Neural cell (in vitro differentiated cells): ENCODE measurements around the gene HDGFL3. TPM values are rescaled to one million over a fixed set of nuclear protein-coding genes. Genes with fewer than 3 reads are reported as not detected.
"Not testable (repeated sequence)": the region's sequence is repeated elsewhere in the genome, so short reads cannot be mapped to it uniquely, and the experiment has no call there.

Experiments
- H2AFZ ChIP-seq: fragments of 200-600, 300-800 bp; sonication (generic), shearing (Covaris generic); 2 replicates; pipeline ENCODE4 v1.6.0; 2014; ENCODE audit warnings: low read depth, mild to moderate bottlenecking, antibody characterized with exemption, low read length, moderate library complexity
- H3F3A ChIP-seq: fragments of 200-600 bp; shearing (Covaris generic); 2 replicates; pipeline ENCODE4 v1.6.1; 2016; ENCODE audit warnings: mild to moderate bottlenecking, moderate library complexity, mixed read lengths, antibody characterized with exemption, low read length; ENCODE audit not compliant: insufficient read depth, poor library complexity, severe bottlenecking
- H3K27ac ChIP-seq: fragments of 200-600, 300-800 bp; sonication (generic), shearing (Covaris generic); 2 replicates; pipeline ENCODE4 v1.5.1; 2014; ENCODE audit warnings: mild to moderate bottlenecking, low read length, moderate library complexity
- H3K27me3 ChIP-seq: fragments of 300-800, 200-600 bp; sonication (generic), shearing (Covaris generic); 2 replicates; pipeline ENCODE4 v1.6.0; 2014; ENCODE audit warnings: mild to moderate bottlenecking, low read depth, low read length, moderate library complexity; ENCODE audit not compliant: insufficient read depth
- H3K36me3 ChIP-seq: fragments of 300-800, 200-600 bp; sonication (generic), shearing (Covaris generic); 2 replicates; pipeline ENCODE4 v1.5.1; 2014; ENCODE audit warnings: mild to moderate bottlenecking, antibody characterized with exemption, low read length, moderate library complexity; ENCODE audit not compliant: insufficient read depth
- H3K4me2 ChIP-seq: fragments of 300-800, 200-600 bp; sonication (generic), shearing (Covaris generic); 2 replicates; pipeline ENCODE4 v1.6.0; 2014; ENCODE audit warnings: mild to moderate bottlenecking, low read length
- H3K4me3 ChIP-seq: fragments of 300-800, 200-600 bp; sonication (generic), shearing (Covaris generic); 2 replicates; pipeline ENCODE4 v1.5.1; 2014; ENCODE audit warnings: mild to moderate bottlenecking, low read length, moderate library complexity
- H3K79me2 ChIP-seq: fragments of 200-600 bp; shearing (Covaris generic); replicated peaks from 2 replicates; pipeline ENCODE4 v1.6.0; 2014; ENCODE audit warnings: mild to moderate bottlenecking, low read length, moderate library complexity; ENCODE audit not compliant: insufficient read depth
- H3K9ac ChIP-seq: fragments of 300-800, 200-600 bp; sonication (generic), shearing (Covaris generic); 2 replicates; pipeline ENCODE4 v1.6.1; 2016; ENCODE audit warnings: mild to moderate bottlenecking, low read length, mixed read lengths
- H3K9me2 ChIP-seq: fragments of 200-600 bp; shearing (Covaris generic); 2 replicates; pipeline ENCODE4 v1.6.1; 2016; ENCODE audit warnings: mild to moderate bottlenecking, low read length, mixed read lengths; ENCODE audit not compliant: insufficient read depth
- H3K9me3 ChIP-seq: fragments of 200-600, 300-800 bp; sonication (generic), shearing (Covaris generic); 2 replicates; pipeline ENCODE4 v1.6.1; 2016; ENCODE audit warnings: mild to moderate bottlenecking, mixed run types, low read length, moderate library complexity, mixed read lengths
- H4K20me1 ChIP-seq: fragments of 200-600 bp; shearing (Covaris generic); 2 replicates; pipeline ENCODE4 v1.6.1; 2016; ENCODE audit warnings: mild to moderate bottlenecking, mixed run types; ENCODE audit not compliant: insufficient read depth
- CTCF ChIP-seq: fragments of 450-650 bp; IDR thresholded peaks from 2 replicates; pipeline ENCODE4 v1.5.1; 2014; ENCODE audit warnings: antibody characterized with exemption, mild to moderate bottlenecking, moderate library complexity; ENCODE audit not compliant: poor library complexity, severe bottlenecking
- EP300 ChIP-seq: fragments of 450-650 bp; conservative IDR thresholded peaks from 2 replicates; pipeline ENCODE4 v1.6.1; 2014; ENCODE audit warnings: antibody characterized with exemption, mild to moderate bottlenecking, moderate library complexity; ENCODE audit not compliant: poor library complexity, severe bottlenecking
- EZH2 ChIP-seq: fragments of 200-600, 300-800 bp; shearing (Covaris generic), sonication (generic); IDR thresholded peaks from 2 replicates; pipeline ENCODE4 v1.6.1; 2014; ENCODE audit warnings: antibody characterized with exemption, low read length, borderline replicate concordance, mild to moderate bottlenecking; ENCODE audit not compliant: insufficient read depth, poor library complexity, severe bottlenecking
- MXI1 ChIP-seq: fragments of 450-650 bp; conservative IDR thresholded peaks from 2 replicates; pipeline ENCODE4 v1.6.1; 2014; ENCODE audit warnings: antibody characterized with exemption, mild to moderate bottlenecking; ENCODE audit not compliant: poor library complexity, severe bottlenecking
- POLR2AphosphoS5 ChIP-seq: IDR thresholded peaks from 2 replicates; pipeline ENCODE4 v1.6.1; 2012
- RAD21 ChIP-seq: fragments of 450-650 bp; conservative IDR thresholded peaks from 2 replicates; pipeline ENCODE4 v1.6.1; 2014; ENCODE audit warnings: antibody characterized with exemption, mild to moderate bottlenecking, moderate library complexity
- SMC3 ChIP-seq: fragments of 450-650 bp; conservative IDR thresholded peaks from 2 replicates; pipeline ENCODE4 v1.6.1; 2014; ENCODE audit warnings: antibody characterized with exemption, mild to moderate bottlenecking, moderate library complexity; ENCODE audit not compliant: poor library complexity
- TAF1 ChIP-seq: IDR thresholded peaks from 2 replicates; pipeline ENCODE4 v1.6.1; 2012; ENCODE audit warnings: low read depth
- polyA plus RNA-seq: library from polyadenylated mRNA; depleted of rRNA; stranded (reverse); fragments of >200 nt; gene quantifications from 2 replicates; pipeline ENCODE4 v1.2.3, GENCODE V29; 2014
- TF ChIP-seq, protein P1 (sequence below): IDR thresholded peaks from 2 replicates; pipeline ENCODE4 v1.6.1; 2012; ENCODE audit warnings: borderline replicate concordance

Gene HDGFL3
- polyA plus RNA-seq, 1 donor from 2014 or later: 339 TPM

DNA sequence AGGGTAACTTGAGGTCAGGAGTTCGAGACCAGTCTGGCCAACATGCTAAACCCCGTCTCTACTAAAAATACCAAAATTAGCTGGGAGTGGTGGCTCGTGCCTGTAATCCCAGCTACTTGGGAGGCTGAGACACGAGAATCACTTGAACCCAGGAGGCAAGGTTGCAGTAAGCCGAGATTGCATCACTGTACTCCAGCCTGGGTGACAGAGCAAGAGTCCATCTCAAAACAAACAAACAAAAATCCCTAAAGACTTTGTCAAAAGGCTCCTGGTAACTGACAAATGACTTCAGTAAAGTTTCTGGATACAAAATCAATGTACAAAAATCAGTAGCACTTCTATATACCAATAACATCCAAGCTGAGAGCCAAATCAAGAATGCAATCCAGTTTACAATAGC, 38.0 kb downstream of the HDGFL3 start:
- H3K27me3 ChIP-seq, H3K9ac ChIP-seq, H4K20me1 ChIP-seq, H2AFZ ChIP-seq, H3K9me3 ChIP-seq, H3K9me2 ChIP-seq, H3K27ac ChIP-seq, H3K36me3 ChIP-seq, H3K4me3 ChIP-seq, H3F3A ChIP-seq, H3K4me2 ChIP-seq: not testable (repeated sequence)
- peaks cover 93% of the 10 kb centered on the region for H3K79me2 ChIP-seq

DNA sequence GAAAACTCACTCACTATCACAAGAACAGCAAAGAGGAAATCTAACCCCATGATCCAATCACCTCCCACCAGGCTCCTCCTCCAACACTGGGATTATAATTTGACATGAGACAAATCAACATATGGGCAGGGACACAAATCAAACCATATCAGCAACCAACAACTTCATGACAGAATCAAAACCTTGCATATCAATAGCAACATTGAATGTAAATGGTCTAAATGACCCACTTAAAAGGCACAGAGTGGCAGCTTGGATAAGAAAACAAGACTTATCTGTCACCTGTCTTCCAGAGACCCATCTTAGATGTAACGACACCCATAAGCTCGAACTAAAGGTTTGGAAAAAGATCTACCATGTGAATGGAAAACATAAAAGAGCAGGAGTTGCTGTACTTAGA, 40.8 kb downstream of the HDGFL3 start:
- Histone ChIP-seq H3K4me2 (no peak overlapping the region), H3K27ac (no peak overlapping the region), H3K27me3 (no peaks in the 10 kb centered on the region), H3F3A (peaks cover 3% of the 10 kb centered on the region), H3K79me2 (peaks cover 87% of the 10 kb centered on the region), H3K4me3 (no peak overlapping the region), H3K9me3 (no peaks in the 10 kb centered on the region), H3K36me3 (peaks cover 17% of the 10 kb centered on the region), H2AFZ (no peak overlapping the region), H3K9ac (no peak overlapping the region), H3K9me2 (no peaks in the 10 kb centered on the region), H4K20me1 (no peaks in the 10 kb centered on the region)
- no peak for TF ChIP-seq SMC3
- no peak for TF ChIP-seq EP300
- TF ChIP-seq POLR2AphosphoS5: no peak
- no peak for TF ChIP-seq CTCF
- TF ChIP-seq RAD21: no peak

- H3K27me3 ChIP-seq: no peaks in the 10 kb centered on the region
- no peaks in the 10 kb centered on the region for H3K9me3 ChIP-seq
- H4K20me1 ChIP-seq: no peaks in the 10 kb centered on the region
- peaks cover 3% of the 10 kb centered on the region for H3F3A ChIP-seq
- no peak overlapping the region for H3K4me2 ChIP-seq
- H2AFZ ChIP-seq: no peak overlapping the region
- no peak overlapping the region for H3K9ac ChIP-seq
- no peak for TF ChIP-seq EZH2
- TF ChIP-seq TAF1: no peak
- TF ChIP-seq POLR2AphosphoS5: no peak
- TF ChIP-seq EP300: no peak
- TF ChIP-seq MXI1: no peak
- no peak for TF ChIP-seq CTCF
- TF ChIP-seq SMC3: no peak
- TF ChIP-seq, protein P1, sequence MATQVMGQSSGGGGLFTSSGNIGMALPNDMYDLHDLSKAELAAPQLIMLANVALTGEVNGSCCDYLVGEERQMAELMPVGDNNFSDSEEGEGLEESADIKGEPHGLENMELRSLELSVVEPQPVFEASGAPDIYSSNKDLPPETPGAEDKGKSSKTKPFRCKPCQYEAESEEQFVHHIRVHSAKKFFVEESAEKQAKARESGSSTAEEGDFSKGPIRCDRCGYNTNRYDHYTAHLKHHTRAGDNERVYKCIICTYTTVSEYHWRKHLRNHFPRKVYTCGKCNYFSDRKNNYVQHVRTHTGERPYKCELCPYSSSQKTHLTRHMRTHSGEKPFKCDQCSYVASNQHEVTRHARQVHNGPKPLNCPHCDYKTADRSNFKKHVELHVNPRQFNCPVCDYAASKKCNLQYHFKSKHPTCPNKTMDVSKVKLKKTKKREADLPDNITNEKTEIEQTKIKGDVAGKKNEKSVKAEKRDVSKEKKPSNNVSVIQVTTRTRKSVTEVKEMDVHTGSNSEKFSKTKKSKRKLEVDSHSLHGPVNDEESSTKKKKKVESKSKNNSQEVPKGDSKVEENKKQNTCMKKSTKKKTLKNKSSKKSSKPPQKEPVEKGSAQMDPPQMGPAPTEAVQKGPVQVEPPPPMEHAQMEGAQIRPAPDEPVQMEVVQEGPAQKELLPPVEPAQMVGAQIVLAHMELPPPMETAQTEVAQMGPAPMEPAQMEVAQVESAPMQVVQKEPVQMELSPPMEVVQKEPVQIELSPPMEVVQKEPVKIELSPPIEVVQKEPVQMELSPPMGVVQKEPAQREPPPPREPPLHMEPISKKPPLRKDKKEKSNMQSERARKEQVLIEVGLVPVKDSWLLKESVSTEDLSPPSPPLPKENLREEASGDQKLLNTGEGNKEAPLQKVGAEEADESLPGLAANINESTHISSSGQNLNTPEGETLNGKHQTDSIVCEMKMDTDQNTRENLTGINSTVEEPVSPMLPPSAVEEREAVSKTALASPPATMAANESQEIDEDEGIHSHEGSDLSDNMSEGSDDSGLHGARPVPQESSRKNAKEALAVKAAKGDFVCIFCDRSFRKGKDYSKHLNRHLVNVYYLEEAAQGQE: no peak
- no peak for TF ChIP-seq RAD21
- H3K79me2 ChIP-seq: peaks cover 81% of the 10 kb centered on the region
- H3K27ac ChIP-seq: no peak overlapping the region
- H3K4me3 ChIP-seq: no peak overlapping the region
- peaks cover 21% of the 10 kb centered on the region for H3K36me3 ChIP-seq
- no peaks in the 10 kb centered on the region for H3K9me2 ChIP-seq
Measured at GRCh38 chr15:83166218-83166617, 41.4 kb downstream of the HDGFL3 start.
